OCI-LY3 (cell line): ENCODE measurements around the gene ASPSCR1.

Experiments used
- H2AFZ ChIP-seq: fragments of 200-600, 300-600 bp; shearing (Covaris generic); 2 replicates; pipeline ENCODE4 v1.6.0; 2014; ENCODE audit warnings: antibody characterized with exemption, low read depth, low read length
- H3K27ac ChIP-seq: fragments of 200-600, 300-600 bp; sonication (generic); 2 replicates; pipeline ENCODE4 v1.5.1; 2014; ENCODE audit warnings: mild to moderate bottlenecking, low read length, moderate library complexity, mixed read lengths
- H3K27me3 ChIP-seq: fragments of 200-600, 300-600 bp; sonication (generic); 2 replicates; pipeline ENCODE4 v1.6.1; 2014; ENCODE audit warnings: low read depth, low read length, mixed read lengths
- H3K36me3 ChIP-seq: fragments of 200-600, 300-600 bp; sonication (generic); replicated peaks from 2 replicates; pipeline ENCODE3; 2014; ENCODE audit warnings: low read depth, low read length, mixed read lengths
- H3K4me1 ChIP-seq: fragments of 300-600, 200-600 bp; sonication (generic); 2 replicates; pipeline ENCODE4 v1.6.1; 2014; ENCODE audit warnings: low read length, mixed read lengths
- H3K4me2 ChIP-seq: fragments of 200-600, 300-600 bp; sonication (generic); 2 replicates; pipeline ENCODE4 v1.6.1; 2014; ENCODE audit warnings: low read length, mixed read lengths
- H3K4me3 ChIP-seq: fragments of 300-600, 200-600 bp; sonication (generic); 2 replicates; pipeline ENCODE4 v1.5.1; 2014; ENCODE audit warnings: antibody characterized with exemption, mild to moderate bottlenecking, low read length, moderate library complexity
- H3K79me2 ChIP-seq: fragments of 300-600, 200-600 bp; shearing (Covaris generic); 2 replicates; pipeline ENCODE4 v1.6.1; 2014; ENCODE audit warnings: mild to moderate bottlenecking, low read length, mixed read lengths
- H3K9ac ChIP-seq: fragments of 300-600, 200-600 bp; shearing (Covaris generic); 2 replicates; pipeline ENCODE4 v1.6.0; 2014; ENCODE audit warnings: mild to moderate bottlenecking, low read length, moderate library complexity
- H3K9me3 ChIP-seq: fragments of 200-600, 300-600 bp; shearing (Covaris generic); 2 replicates; pipeline ENCODE4 v1.6.1; 2014; ENCODE audit warnings: low read length, mixed read lengths; ENCODE audit not compliant: insufficient read depth
- H4K20me1 ChIP-seq: fragments of 200-600, 300-600 bp; sonication (generic); 2 replicates; pipeline ENCODE4 v1.6.1; 2016; ENCODE audit warnings: low read length, mixed read lengths; ENCODE audit not compliant: insufficient read depth
- EZH2phosphoT487 ChIP-seq: fragments of 200-600 bp; shearing (Covaris generic); IDR thresholded peaks from 2 replicates; pipeline ENCODE4 v1.6.1; 2018; ENCODE audit warnings: antibody characterized with exemption, mixed run types, low read depth
- TF ChIP-seq, protein P1 (sequence below): fragments of 200-600, 300-600 bp; sonication (generic); IDR thresholded peaks from 2 replicates; pipeline ENCODE4 v1.5.1; 2014; ENCODE audit warnings: antibody characterized with exemption, low read length, low read depth

ASPSCR1 gene

DNA sequence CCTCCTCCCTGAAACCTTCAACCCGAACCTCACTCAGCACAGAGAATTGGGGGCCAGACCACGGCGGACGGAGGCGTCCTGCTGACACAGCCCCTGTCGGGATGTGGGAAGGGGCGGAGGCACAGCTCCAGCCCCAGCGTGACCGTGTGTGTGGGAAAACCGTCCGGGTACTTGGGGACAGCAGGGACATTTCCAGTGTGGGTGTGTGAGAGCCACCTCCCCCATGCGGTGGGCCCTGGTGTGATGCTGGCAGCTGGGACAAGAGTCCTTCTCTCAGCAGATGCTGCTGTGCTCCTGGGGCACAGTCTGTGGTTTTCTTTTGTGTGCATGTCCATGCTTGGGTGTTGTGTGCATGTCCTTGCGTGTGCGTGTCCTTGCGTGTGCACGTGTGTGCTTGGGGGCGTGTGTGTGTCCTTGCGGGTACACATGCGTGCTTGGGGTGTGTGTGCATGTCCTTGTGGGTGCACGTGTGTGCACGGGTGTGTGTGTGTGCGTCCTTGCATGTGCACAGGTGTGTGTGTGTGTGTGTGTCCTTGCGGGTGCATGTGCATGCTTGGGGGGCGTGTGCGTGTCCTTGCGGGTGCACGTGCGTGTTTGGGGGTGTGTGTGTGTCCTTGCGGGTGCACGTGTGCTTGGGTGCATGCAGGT, 28.4 kb downstream of the ASPSCR1 start:
- Histone ChIP-seq H2AFZ (no peak overlapping the region), H3K27me3 (no peaks in the 10 kb centered on the region), H3K4me2 (no peak overlapping the region), H4K20me1 (no peaks in the 10 kb centered on the region), H3K36me3 (no peaks in the 10 kb centered on the region), H3K9ac (no peak overlapping the region), H3K9me3 (no peaks in the 10 kb centered on the region), H3K79me2 (no peaks in the 10 kb centered on the region), H3K27ac (no peak overlapping the region), H3K4me3 (no peak overlapping the region), H3K4me1 (no peaks in the 10 kb centered on the region)
- no peak for TF ChIP-seq EZH2phosphoT487
- TF ChIP-seq, protein P1, sequence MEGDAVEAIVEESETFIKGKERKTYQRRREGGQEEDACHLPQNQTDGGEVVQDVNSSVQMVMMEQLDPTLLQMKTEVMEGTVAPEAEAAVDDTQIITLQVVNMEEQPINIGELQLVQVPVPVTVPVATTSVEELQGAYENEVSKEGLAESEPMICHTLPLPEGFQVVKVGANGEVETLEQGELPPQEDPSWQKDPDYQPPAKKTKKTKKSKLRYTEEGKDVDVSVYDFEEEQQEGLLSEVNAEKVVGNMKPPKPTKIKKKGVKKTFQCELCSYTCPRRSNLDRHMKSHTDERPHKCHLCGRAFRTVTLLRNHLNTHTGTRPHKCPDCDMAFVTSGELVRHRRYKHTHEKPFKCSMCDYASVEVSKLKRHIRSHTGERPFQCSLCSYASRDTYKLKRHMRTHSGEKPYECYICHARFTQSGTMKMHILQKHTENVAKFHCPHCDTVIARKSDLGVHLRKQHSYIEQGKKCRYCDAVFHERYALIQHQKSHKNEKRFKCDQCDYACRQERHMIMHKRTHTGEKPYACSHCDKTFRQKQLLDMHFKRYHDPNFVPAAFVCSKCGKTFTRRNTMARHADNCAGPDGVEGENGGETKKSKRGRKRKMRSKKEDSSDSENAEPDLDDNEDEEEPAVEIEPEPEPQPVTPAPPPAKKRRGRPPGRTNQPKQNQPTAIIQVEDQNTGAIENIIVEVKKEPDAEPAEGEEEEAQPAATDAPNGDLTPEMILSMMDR = no peak

DNA sequence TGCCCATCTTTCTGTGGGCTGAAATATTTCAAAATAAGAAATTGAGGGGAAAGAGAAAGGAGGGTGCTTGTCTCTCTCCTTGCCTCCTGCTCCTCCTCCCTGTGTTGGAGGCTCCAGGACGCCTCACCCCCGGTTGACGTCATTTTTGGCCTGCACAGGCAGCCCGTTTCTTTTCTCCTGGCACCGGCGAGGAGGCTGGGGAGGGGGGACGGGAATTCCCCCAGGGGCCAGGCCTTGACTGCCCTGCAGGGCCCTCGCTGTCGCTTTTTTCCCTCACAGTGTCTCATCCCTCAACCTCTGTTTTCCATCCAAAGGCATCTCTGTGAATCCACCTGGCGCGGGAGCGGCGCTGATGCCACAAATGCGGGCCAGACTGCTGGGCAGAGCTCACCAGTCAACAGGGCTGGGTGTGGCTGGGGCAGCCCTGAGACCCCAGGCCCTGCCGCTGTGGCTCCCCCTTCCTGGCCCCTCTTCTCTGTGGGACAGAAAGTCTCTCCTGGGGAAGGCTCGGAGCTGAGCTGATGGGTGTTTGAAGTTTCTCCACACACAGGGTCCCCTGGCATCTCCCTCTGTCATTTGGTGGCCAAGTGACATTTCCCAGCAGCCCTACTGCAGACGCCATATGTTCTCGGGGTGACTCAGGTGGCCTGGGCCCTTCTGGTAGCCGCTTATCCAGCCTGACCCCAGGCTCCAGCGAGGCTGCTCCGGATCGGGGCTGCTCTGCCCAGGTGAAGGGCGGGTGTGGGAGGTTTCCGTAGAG, 29.2 kb downstream of the ASPSCR1 start:
- Histone ChIP-seq H3K9ac (no peak overlapping the region), H4K20me1 (no peaks in the 10 kb centered on the region)

DNA sequence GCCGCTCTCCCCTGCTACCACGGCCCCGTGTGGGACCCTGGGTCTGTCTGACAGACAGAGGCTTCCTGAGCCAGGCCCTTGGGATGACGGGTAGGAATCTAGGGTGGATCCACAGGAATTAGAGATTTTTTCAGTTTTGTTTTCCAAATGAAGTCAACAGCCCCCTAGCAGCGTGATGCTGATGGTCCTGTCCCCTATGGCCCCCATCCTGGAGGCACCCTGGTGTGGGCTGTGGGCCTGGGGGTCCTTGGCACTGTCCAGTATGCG, 29.7 kb downstream of the ASPSCR1 start:
- Histone ChIP-seq H3K4me3 (no peak overlapping the region), H3K9me3 (no peaks in the 10 kb centered on the region), H4K20me1 (no peaks in the 10 kb centered on the region), H3K4me1 (no peaks in the 10 kb centered on the region), H3K27ac (no peak overlapping the region), H3K4me2 (no peak overlapping the region), H3K9ac (no peak overlapping the region), H2AFZ (no peak overlapping the region), H3K79me2 (no peaks in the 10 kb centered on the region), H3K36me3 (no peaks in the 10 kb centered on the region), H3K27me3 (no peaks in the 10 kb centered on the region)
- TF ChIP-seq, protein P1 = no peak
- TF ChIP-seq EZH2phosphoT487 = no peak

More for the DNA sequence above, 29.2 kb downstream of the ASPSCR1 start:
- Histone ChIP-seq H3K36me3 (no peaks in the 10 kb centered on the region), H3K27me3 (no peaks in the 10 kb centered on the region), H2AFZ (no peak overlapping the region), H3K4me2 (no peak overlapping the region), H3K9me3 (no peaks in the 10 kb centered on the region), H3K4me1 (no peaks in the 10 kb centered on the region), H3K27ac (no peak overlapping the region), H3K4me3 (no peak overlapping the region), H3K79me2 (no peaks in the 10 kb centered on the region)
- no peak for TF ChIP-seq EZH2phosphoT487
- TF ChIP-seq, protein P1 = no peak

DNA sequence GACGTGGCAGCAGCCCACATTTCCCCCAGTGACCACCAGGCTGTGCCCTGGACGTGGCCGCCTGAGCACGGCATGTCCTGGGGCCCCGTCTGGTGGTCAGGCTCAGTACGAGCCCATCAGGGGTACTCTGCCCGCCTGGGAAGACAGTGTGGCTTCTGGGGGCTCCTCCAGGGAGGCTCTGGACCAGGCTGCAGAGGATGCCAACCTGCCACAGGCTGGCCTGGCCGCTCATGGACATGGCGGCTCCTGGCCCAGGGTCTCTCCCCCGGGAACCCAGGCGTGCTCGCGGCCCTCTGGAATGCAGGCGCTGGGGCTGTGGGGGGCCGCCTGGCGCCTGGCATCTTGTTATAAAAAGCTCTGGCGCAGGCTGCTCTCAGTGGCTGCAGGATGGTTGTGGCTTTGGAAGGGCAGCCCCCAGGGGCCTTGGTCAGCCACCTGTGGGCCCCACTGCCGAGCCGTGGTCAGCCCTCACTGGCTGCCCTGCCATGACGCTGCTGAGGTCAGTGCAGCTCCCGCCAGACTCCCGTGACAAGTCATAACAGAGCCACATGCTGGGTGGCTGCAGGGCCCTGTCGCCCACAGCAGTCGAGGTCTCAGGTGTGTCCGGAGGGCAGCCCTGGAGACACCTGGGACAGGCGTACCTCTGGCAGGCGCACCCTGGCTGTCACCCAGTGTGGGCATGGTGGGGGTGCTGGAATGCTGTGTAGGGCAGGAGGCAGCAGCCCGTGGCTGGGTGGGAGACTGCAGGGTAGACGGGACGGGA, 30.2 kb downstream of the ASPSCR1 start:
- Histone ChIP-seq H3K9ac (no peak overlapping the region), H3K9me3 (no peaks in the 10 kb centered on the region), H3K27ac (no peak overlapping the region), H3K4me1 (no peaks in the 10 kb centered on the region), H2AFZ (no peak overlapping the region), H3K79me2 (no peaks in the 10 kb centered on the region), H3K27me3 (no peaks in the 10 kb centered on the region), H3K4me2 (no peak overlapping the region), H4K20me1 (no peaks in the 10 kb centered on the region), H3K4me3 (no peak overlapping the region), H3K36me3 (no peaks in the 10 kb centered on the region)
- TF ChIP-seq, protein P1 = no peak
- no peak for TF ChIP-seq EZH2phosphoT487
